NCI-H146 (cell line): ENCODE data around the gene LMNTD2.

Experiments used
- DNase-seq: peaks from one replicate; lab custom pipeline; 2025; lab: John Stamatoyannopoulos, UW

LMNTD2 gene

DNA sequence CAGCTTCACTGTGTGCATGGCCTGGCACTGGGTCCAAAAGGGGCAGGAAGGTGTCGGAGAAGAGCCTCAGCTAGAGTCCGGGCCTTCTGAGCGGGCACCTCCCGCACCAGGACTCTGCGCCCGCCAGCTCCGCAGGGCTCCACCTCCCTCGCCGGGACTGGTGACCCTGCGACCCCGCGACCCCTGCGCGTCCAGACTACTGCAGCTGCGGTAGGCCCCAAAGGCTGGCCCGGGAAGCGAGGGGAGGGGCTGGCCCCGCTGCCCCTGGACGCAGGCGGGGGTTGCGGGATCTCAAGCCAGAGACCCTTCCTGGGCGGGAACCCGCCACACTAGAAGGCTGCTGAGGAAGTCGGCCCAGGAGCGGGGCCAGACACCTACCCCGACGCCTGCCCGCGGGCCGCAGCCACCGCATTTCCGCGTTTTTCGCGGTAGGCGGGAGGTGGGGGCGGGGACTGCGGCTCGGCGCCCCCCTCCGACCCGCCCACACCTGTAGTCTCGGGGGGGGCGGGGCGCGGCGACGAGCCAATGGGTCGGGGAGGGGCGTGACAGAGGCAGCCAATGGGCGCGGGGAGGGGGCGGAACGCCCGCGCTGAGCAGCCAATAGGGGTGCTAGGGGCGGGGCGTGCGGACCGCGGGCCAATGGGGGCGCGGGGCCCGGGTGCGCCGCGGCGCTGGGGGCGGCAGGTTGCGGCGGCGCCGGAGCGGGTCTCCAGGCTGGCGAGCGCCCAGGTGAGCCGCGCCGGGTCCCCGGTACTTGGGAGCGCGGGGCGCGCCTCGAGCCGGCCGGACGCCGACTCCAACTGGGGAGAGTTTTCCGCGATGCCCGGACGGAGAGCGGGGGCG is at the start of gene LMNTD2, which contains the start of gene RASSF7:
TSS of gene LMNTD2 (minus strand) at position 434 of the 843 bp plus-strand sequence. CDS start at position 412, 22 bp downstream.
TSS of gene RASSF7 (plus strand) at position 666 of the 843 bp plus-strand sequence. CDS start 799 bp downstream, outside the sequence.
- peak; percentile 92 for DNase-seq

DNA sequence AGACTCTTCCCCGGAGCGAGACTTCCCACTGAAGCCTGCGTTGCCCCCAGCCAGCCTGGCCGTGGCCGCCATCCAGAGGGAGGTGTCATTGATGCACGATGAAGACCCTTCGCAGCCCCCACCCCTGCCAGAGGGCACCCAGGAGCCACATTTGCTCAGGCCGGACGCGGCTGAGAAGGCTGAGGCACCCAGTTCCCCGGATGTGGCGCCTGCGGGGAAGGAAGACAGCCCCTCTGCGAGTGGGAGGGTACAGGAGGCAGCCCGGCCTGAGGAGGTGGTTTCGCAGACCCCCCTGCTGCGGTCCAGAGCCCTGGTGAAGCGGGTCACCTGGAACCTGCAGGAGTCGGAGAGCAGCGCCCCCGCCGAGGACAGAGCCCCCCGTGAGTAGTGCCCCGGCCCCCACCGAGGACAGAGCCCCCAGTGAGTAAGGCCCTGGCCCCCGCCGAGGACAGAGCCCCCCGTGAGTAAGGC is 48.8 kb upstream of the LMNTD2 start:
- DNase-seq = no peak

- DNase-seq = no peak
Measured at GRCh38 chr11:608791-609251, 48.3 kb upstream of the LMNTD2 start.

GRCh38 chr11:607971-608659 is 47.6 kb upstream of the LMNTD2 start:
- no peak for DNase-seq

GRCh38 chr11:607020-607780 is 46.7 kb upstream of the LMNTD2 start:
- DNase-seq = no peak

DNA sequence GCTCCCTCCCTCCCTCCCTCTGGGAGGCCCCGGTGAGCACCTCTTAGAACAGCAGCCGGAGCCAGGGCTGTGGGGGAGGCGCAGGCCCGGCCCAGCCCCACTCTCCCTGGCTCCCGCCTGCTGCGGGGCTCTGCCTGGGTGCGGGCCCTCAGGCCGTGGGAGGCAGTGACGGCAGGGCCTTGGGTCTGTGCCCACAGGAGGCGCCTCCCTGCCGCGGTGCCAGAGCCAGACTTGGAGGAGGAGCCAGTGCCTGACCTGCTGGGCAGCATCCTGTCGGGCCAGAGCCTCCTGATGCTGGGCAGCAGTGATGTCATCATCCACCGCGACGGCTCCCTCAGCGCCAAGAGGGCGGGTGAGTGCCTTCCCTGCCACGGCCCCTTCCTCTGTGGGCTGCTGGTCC is 45.7 kb upstream of the LMNTD2 start:
- no peak for DNase-seq

DNA sequence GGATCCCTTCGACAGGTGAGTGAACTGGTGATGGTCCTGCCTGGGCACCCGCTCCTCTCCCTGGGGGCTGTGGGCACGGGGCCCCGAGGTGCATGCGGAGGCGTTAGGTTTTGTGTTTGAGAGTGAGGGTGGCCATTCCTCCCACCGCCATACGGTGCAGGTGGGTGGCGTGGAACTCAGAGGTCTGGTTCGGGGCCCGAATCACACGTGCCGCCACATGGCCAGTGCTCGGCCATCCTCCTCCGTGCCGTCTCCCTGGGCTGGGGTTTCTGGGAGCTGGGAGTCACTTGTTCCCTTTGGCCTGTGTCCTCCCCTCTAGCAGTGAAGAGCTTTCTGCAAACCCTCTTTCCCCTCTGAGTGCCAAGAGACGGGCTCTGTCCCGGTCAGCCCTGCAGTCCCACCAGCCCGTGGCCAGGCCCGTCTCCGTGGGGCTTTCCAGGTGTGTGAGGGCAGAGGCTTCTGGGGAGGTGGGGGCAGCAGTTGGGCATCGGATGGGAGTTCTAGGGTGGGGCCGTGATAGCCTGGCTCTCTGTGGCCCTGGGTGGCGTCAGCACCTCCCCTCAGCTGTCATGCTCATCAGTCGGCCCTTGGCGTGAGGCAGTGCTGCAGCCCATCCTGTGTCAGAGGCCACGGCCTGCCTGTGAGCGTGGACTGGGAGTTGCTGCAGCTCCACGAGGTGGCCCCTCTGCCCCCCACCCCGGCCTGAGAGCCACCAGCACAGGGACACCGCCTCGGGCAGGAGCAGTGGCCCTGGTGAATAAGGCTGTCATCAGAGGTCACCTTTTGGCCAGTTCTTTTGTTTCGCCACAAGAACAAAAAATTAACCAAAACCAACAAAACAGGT is 45.0 kb upstream of the LMNTD2 start:
- no peak for DNase-seq

- no peak for DNase-seq
Measured at GRCh38 chr11:603154-603553, 42.6 kb upstream of the LMNTD2 start.

DNA sequence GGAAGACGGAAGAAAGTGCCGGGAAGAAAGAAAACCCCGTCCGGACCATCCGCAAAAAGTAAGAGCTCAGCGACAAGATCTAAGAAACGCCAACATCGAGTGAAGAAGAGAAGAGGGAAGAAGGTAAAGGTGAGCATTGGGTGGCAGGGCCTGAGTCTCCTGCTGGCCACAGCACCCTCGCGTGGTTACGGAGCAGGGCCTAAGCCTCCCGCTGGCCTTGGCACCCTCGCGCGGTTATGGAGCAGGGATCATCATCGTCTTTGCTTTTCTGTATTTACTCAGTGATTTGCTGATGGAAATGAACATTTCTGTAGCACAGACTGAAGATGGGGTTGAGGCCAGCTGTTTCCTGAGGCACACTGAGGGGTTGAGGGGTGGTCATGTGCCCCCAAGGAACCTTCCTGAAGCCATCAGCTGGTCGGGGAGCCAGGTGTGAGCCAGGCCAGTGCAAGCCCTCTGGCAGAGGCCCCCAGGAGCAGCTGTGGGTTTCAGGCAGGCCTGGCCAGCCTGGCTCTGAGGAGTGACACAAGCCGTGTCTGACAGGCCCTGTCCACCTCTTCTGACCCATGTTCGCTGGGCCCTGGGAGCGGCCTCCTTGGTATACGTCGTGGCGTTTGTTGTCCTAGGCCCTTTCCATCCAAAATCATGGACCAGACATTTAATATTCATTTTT is 41.2 kb upstream of the LMNTD2 start:
- DNase-seq = no peak

- DNase-seq = no peak
Measured at GRCh38 chr11:598005-598680, 37.6 kb upstream of the LMNTD2 start.

GRCh38 chr11:597166-597725 is 36.7 kb upstream of the LMNTD2 start:
- no peak for DNase-seq

- no peak for DNase-seq
Measured at GRCh38 chr11:596374-596773, 35.8 kb upstream of the LMNTD2 start.

GRCh38 chr11:595400-595799 is 34.9 kb upstream of the LMNTD2 start:
- no peak for DNase-seq

DNA sequence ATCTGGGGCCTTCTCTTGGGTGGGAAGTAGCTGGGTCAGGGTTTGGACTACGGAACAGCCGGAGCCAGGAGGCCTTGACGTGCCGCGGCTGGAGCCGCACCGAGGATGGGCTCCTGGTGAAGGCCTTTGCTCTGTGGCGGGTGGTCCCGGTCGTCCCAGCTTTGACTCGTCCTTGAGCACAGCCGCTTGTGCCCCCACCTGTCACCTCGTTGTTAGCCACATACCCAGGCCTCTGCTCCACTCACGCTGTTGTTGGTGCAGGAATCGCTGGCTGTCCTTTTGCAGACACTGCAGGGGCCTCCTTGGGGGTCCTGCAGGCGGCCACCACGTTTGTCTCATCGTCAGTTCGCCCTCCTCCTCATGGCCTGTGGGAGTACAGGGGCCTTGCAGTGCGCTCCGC is 32.8 kb upstream of the LMNTD2 start:
- no peak for DNase-seq

DNA sequence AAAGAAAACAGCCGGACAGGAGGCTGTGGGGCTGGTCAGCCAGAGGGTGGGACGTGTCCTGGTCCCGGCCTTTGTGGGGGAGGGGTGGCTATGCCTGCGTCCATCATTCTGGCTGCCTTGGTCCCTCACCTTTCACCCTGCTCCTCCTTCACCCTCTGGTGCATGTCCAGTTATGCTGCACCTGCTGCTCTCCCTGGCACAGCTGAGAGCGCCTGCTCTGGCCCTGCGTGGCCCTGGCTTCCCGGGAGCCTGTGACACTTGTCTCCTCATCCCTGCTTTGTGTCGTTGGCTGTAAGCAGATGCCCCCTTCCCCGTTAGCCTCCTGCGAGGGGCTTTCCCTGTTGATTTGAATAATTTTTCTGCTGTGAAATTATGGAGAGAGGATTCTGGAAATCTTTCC is 32.4 kb upstream of the LMNTD2 start:
- DNase-seq = no peak

DNA sequence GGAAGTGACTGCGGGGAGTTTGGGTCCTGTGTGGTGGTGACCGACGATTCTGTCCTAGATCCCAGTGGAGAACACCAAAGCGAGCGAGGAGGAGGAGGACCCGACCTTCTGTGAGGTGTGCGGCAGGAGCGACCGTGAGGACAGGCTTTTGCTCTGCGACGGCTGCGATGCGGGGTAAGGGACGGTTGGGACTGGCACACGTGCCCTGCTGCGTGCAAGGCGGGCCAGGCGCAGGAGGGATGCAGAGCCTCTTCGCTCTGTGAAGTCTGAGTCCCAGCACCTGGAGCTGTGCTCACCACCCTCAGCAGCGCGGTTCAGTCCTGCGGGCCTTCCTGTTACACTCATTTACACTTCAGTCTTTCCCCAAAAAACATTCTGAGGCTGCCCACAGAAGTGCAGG is 32.0 kb upstream of the LMNTD2 start:
- no peak for DNase-seq

DNA sequence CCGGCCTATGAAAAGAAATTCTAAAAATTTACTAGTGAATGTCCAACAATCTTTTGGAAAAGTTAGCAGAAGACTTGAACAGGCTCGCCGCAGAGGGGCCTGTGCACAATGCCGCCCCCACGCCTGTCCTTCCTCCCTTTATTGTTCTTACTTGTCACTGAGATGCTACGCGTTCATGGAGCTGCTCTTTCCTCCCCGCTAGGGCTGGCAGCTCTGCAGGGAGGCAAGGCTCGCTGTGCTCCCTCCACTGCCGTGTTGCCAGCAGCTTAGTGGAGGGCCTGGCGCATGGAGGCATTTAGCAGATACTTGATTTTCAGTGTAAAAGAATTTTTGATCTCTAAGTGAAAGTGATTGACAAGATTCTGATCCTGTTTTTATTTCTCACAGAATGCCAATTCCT is 30.5 kb upstream of the LMNTD2 start:
- DNase-seq = no peak

DNA sequence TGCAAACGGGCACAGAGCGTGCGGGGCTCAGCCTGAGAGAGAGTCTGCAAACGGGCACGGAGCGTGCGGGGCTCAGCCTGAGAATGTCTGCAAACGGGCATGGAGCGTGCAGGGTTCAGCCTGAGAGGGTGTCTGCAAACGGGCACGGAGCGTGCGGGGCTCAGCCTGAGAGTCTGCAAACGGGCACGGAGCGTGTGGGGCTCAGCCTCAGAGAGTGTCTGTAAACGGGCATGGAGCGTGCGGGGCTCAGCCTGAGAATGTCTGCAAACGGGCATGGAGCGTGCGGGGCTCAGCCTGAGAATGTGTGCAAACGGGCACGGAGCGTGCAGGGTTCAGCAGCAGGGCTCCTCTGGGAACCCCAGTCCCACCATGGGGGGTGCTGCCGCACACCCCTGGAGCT is 29.3 kb upstream of the LMNTD2 start:
- no peak for DNase-seq

DNA sequence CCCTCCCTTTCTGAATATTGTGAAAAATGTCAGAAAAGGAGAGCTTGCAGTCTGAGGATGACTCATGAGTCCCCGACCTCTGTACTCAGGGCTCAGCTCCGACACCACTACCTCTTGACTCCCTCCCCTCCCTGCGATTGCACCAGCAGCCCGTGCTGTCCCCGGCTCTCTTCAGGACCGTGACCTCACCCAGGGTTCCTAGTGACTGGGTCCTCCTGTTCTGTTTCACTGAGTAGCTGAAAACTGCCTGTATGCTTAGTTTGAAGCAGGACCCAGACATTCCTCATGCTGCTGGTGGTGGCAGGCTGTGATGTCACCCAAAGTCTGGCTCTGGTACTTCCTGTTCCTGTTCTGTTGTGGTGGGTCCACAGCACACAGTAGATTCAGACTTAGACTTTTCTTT is 27.4 kb upstream of the LMNTD2 start:
- no peak for DNase-seq

DNA sequence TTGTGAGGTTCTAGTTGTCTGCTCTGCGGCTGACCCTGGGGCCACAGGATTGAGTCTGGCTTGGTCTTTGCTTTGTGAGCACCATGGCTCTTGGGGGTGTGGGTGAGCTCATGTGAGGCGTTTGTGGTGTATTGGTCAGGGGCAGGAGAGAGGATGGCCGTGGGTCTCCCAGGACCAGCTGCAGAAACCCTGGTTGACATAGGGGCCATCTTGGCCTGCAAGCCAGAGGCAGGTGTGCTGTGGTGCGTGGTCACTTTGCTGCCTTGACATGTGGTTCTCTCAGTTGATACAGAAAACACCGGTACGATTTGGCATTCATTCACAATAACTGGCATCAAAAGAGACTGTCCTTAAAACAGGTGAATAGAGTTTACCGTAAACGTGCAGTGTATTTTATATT is 27.0 kb upstream of the LMNTD2 start:
- DNase-seq = no peak
